IMR-90 (cell line): ENCODE data around the gene ZCCHC7. TPM values are rescaled to one million over a fixed set of nuclear protein-coding genes. Genes with fewer than 3 reads are reported as not detected.

Experiments
- ATAC-seq: fragments of 200-7000 bp; cut with Tn5 transposase; 2 replicates; pipeline ENCODE4 v1.9.1; 2020; ENCODE audit warnings: low read depth, mild to moderate bottlenecking, moderate library complexity
- BruUV-seq: library from RNA; stranded (reverse); fragments of 400-500 nt; replicated peaks from 2 replicates; lab custom pipeline; 2021; lab: Mats Ljungman, UMichigan
- CTCF ChIA-PET: fragments of 300-600 bp; formaldehyde crosslinking; extraction: SDS; loops from one replicate; lab custom pipeline; 2021; ENCODE audit warnings: antibody characterized with exemption; lab: Yijun Ruan, JAX
- POLR2A ChIA-PET: fragments of 300-600 bp; sonication (Branson Sonifier 250); formaldehyde crosslinking; loops from one replicate; lab custom pipeline; 2022; ENCODE audit warnings: antibody characterized with exemption; ENCODE audit not compliant: unreplicated experiment; lab: Charles Lee
- DNase-seq: peaks from one replicate; pipeline ENCODE4 v3.0.0; 2013
- H2AFZ ChIP-seq: replicated peaks from 2 replicates; pipeline ENCODE3; 2013; ENCODE audit warnings: low read length, mild to moderate bottlenecking; ENCODE audit not compliant: poor library complexity
- H2AK5ac ChIP-seq: 2 replicates; pipeline ENCODE4 v1.6.1; 2013; ENCODE audit warnings: low read depth, low read length, inconsistent platforms
- H2AK9ac ChIP-seq: replicated peaks from 2 replicates; pipeline ENCODE3; 2013; ENCODE audit warnings: mild to moderate bottlenecking, low read depth, low read length, moderate library complexity; ENCODE audit not compliant: poor library complexity
- H2BK120ac ChIP-seq: 2 replicates; pipeline ENCODE4 v1.6.1; 2013; ENCODE audit warnings: low read depth, low read length, inconsistent platforms
- H2BK15ac ChIP-seq: 3 replicates; pipeline ENCODE4 v1.6.1; 2013; ENCODE audit warnings: low read depth, low read length, inconsistent platforms
- H2BK20ac ChIP-seq: 2 replicates; pipeline ENCODE4 v1.6.1; 2013; ENCODE audit warnings: low read depth, mild to moderate bottlenecking, inconsistent platforms, low read length, moderate library complexity
- H2BK5ac ChIP-seq: 2 replicates; pipeline ENCODE4 v1.6.1; 2013; ENCODE audit warnings: mild to moderate bottlenecking, low read depth, low read length, inconsistent platforms; ENCODE audit not compliant: poor library complexity, severe bottlenecking
- H3K14ac ChIP-seq: replicated peaks from 2 replicates; pipeline ENCODE4 v1.6.1; 2013; ENCODE audit warnings: low read depth, low read length, inconsistent platforms
- H3K18ac ChIP-seq: 2 replicates; pipeline ENCODE4 v1.6.1; 2013; ENCODE audit warnings: low read depth, low read length, control low read depth
- H3K23ac ChIP-seq: 2 replicates; pipeline ENCODE4 v1.6.1; 2013; ENCODE audit warnings: low read depth, low read length, inconsistent platforms
- H3K27ac ChIP-seq: 2 replicates; pipeline ENCODE4 v1.5.1; 2013; ENCODE audit warnings: mild to moderate bottlenecking, control low read depth, low read length; ENCODE audit not compliant: insufficient read depth
- H3K27me3 ChIP-seq: 2 replicates; pipeline ENCODE4 v1.6.1; 2013; ENCODE audit warnings: low read length; ENCODE audit not compliant: control insufficient read depth, insufficient read depth
- H3K36me3 ChIP-seq: 2 replicates; pipeline ENCODE4 v1.6.1; 2013; ENCODE audit warnings: low read length, mixed read lengths; ENCODE audit not compliant: control insufficient read depth, insufficient read depth
- H3K4ac ChIP-seq: 2 replicates; pipeline ENCODE4 v1.6.1; 2013; ENCODE audit warnings: low read depth, low read length, inconsistent platforms
- H3K4me1 ChIP-seq: 2 replicates; pipeline ENCODE4 v1.6.1; 2013; ENCODE audit warnings: low read length, mixed read lengths; ENCODE audit not compliant: control insufficient read depth, insufficient read depth
- H3K4me2 ChIP-seq: 2 replicates; pipeline ENCODE4 v1.6.1; 2013; ENCODE audit warnings: low read depth, mild to moderate bottlenecking, control low read depth, low read length, moderate library complexity
- H3K4me3 ChIP-seq: 2 replicates; pipeline ENCODE4 v1.5.1; 2013; ENCODE audit warnings: low read depth, mild to moderate bottlenecking, control low read depth, low read length, moderate library complexity; ENCODE audit not compliant: insufficient read depth
- H3K56ac ChIP-seq: 2 replicates; pipeline ENCODE4 v1.6.1; 2013; ENCODE audit warnings: low read length, inconsistent platforms; ENCODE audit not compliant: insufficient read depth; ENCODE audit errors: extremely low read depth
- H3K79me1 ChIP-seq, 2 experiments: 2 replicates each; pipeline ENCODE4 v1.6.1; 2013; ENCODE audit warnings: low read length in 2 of 2, inconsistent platforms in 1 of 2, low read depth in 1 of 2
- H3K9ac ChIP-seq: 2 replicates; pipeline ENCODE4 v1.6.1; 2013; ENCODE audit warnings: low read depth, low read length, control low read depth
- H3K9me1 ChIP-seq: 2 replicates; pipeline ENCODE4 v1.6.1; 2013; ENCODE audit warnings: low read length, inconsistent platforms; ENCODE audit not compliant: insufficient read depth
- H3K9me3 ChIP-seq: 2 replicates; pipeline ENCODE4 v1.6.1; 2013; ENCODE audit warnings: low read length; ENCODE audit not compliant: control insufficient read depth, insufficient read depth
- H4K20me1 ChIP-seq: 2 replicates; pipeline ENCODE4 v1.6.1; 2013; ENCODE audit warnings: low read length, inconsistent platforms; ENCODE audit not compliant: insufficient read depth
- H4K5ac ChIP-seq: 2 replicates; pipeline ENCODE4 v1.6.1; 2013; ENCODE audit warnings: mild to moderate bottlenecking, low read depth, low read length, control low read depth
- H4K8ac ChIP-seq, 2 experiments: 2 replicates each; pipeline ENCODE4 v1.6.1; 2013; ENCODE audit warnings: low read depth in 2 of 2, low read length in 2 of 2, control low read depth in 1 of 2, inconsistent platforms in 1 of 2
- H4K91ac ChIP-seq: 2 replicates; pipeline ENCODE4 v1.6.1; 2013; ENCODE audit warnings: low read depth, low read length, inconsistent platforms; ENCODE audit not compliant: insufficient read depth
- CHD1 ChIP-seq: IDR thresholded peaks from 2 replicates; pipeline ENCODE4 v1.6.1; 2012; ENCODE audit warnings: low read depth, low read length, improper control_type of control experiment
- MAZ ChIP-seq: IDR thresholded peaks from 2 replicates; pipeline ENCODE4 v1.6.1; 2012; ENCODE audit warnings: low read depth, mild to moderate bottlenecking, low read length, improper control_type of control experiment, moderate library complexity, borderline replicate concordance
- NFE2L2 ChIP-seq: fragments of 150-350 bp; IDR thresholded peaks from 2 replicates; pipeline ENCODE4 v1.6.1; 2016; ENCODE audit warnings: low read depth, mild to moderate bottlenecking, low read length
- POLR2A ChIP-seq: IDR thresholded peaks from 2 replicates; pipeline ENCODE4 v1.6.1; 2012; ENCODE audit warnings: mild to moderate bottlenecking, low read depth, low read length
- RAD21 ChIP-seq: IDR thresholded peaks from 2 replicates; pipeline ENCODE4 v1.6.1; 2012; ENCODE audit warnings: low read length, improper control_type of control experiment
- RCOR1 ChIP-seq: IDR thresholded peaks from 2 replicates; pipeline ENCODE4 v1.6.1; 2012; ENCODE audit warnings: mild to moderate bottlenecking, low read length, improper control_type of control experiment; ENCODE audit not compliant: insufficient replicate concordance
- RFX5 ChIP-seq: IDR thresholded peaks from 2 replicates; pipeline ENCODE4 v1.8.0; 2012; ENCODE audit warnings: low read depth, mild to moderate bottlenecking, low read length, moderate library complexity
- SMC3 ChIP-seq: fragments of 150-350 bp; IDR thresholded peaks from 2 replicates; pipeline ENCODE4 v1.6.1; 2016; ENCODE audit warnings: low read depth, mild to moderate bottlenecking, antibody characterized with exemption, low read length, moderate library complexity
- dilution Hi-C: fragments of 300-500 bp; cut with HindIII; formaldehyde crosslinking; loops from one replicate; pipeline ENCODE4 v1.14.3; 2018; ENCODE audit warnings: low sequenced_read_pairs; ENCODE audit not compliant: unreplicated experiment
- in situ Hi-C: fragments of 300-500 bp; cut with MboI; formaldehyde crosslinking; loops from 3 replicates; pipeline ENCODE4 v1.14.3; 2019; ENCODE audit warnings: low sequenced_read_pairs, inconsistent platforms, mixed read lengths
- intact Hi-C: fragments of 100-400 bp; cut with micrococcal nuclease; formaldehyde crosslinking; loops from 2 replicates; pipeline ENCODE4 v1.10.0; 2022
- polyA plus RNA-seq, 3 experiments: library from polyadenylated mRNA; depleted of rRNA; stranded (reverse); fragments of >200 nt; gene quantifications; 2 replicates each; pipeline ENCODE4 v1.2.3, GENCODE V29; 2012; ENCODE audit warnings: low replicate concordance in 1 of 3
- total RNA-seq: library from RNA; depleted of rRNA; stranded (reverse); fragments of >200 nt; gene quantifications from 2 replicates; pipeline ENCODE4 v1.2.3, GENCODE V29; 2012
- TF ChIP-seq, protein P1 (sequence below): fragments of 150-350 bp; IDR thresholded peaks from 2 replicates; pipeline ENCODE4 v1.6.1; 2017; ENCODE audit warnings: mild to moderate bottlenecking, antibody characterized with exemption, low read length, low read depth
- TF ChIP-seq, protein P2 (sequence below): fragments of 150-350 bp; IDR thresholded peaks from 2 replicates; pipeline ENCODE4 v1.6.1; 2016; ENCODE audit warnings: low read depth, mild to moderate bottlenecking, low read length, moderate library complexity, borderline replicate concordance

ZCCHC7 gene
- total and polyA plus RNA-seq, 2 of the 4 experiments (the other 2 are of a cell fraction), result 13.6 to 28.7 TPM

DNA sequence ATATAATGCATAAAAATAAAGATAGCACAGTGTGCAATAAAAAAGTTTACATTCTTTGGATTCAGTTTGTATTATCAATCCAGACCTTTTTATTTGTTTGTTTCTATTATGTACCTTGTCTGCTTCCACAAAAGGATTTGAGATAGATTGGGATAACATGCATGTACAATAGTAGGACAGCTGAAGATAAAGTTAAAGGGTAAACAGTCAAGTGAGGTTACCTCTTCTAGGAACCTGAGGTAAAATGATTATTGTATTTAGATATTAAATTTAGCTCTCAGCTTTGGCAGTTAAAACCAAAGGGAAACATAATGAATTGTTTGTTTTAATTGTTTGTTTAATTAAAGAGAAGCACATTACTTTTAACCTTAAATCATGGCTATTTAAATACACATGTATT lies 81.7 kb downstream of the ZCCHC7 start:
- Histone ChIP-seq H3K9ac (no peak overlapping the region), H3K79me1 (peaks cover 17 to 37% of the 10 kb centered on the region in 2 experiments; a peak in 3 of 4 replicates), H2BK120ac (no peak overlapping the region), H3K4me2 (no peak overlapping the region), H2AK9ac (no peak overlapping the region), H3K14ac (no peak overlapping the region), H2AFZ (no peak overlapping the region), H4K5ac (no peak overlapping the region), H2BK5ac (no peak overlapping the region), H3K4me1 (peaks cover 5% of the 10 kb centered on the region), H4K8ac (no peak overlapping the region), H2AK5ac (no peak overlapping the region), H2BK20ac (no peak overlapping the region), H3K56ac (no peak overlapping the region), H3K4ac (no peak overlapping the region), H3K23ac (no peak overlapping the region), H3K27ac (no peak overlapping the region), H3K4me3 (no peak overlapping the region), H4K91ac (no peak overlapping the region), H3K36me3 (peaks cover 3% of the 10 kb centered on the region; the same call in 1 of the 2 replicates), H3K27me3 (no peaks in the 10 kb centered on the region), H3K9me1 (peaks cover 3% of the 10 kb centered on the region; the same call in 1 of the 2 replicates), H3K9me3 (no peaks in the 10 kb centered on the region), H2BK15ac (no peak overlapping the region), H3K18ac (no peak overlapping the region), H4K20me1 (peaks cover 12% of the 10 kb centered on the region)
- CTCF ChIA-PET, result no interaction called here
- intact Hi-C loops, result loop anchor here (10.0 kb wide), 1 partner anchor 53 kb away; no protein-coding TSS in a partner anchor
- in situ Hi-C loops, result no loop called here
- no peak for DNase-seq
- TF ChIP-seq CHD1, result no peak
- TF ChIP-seq POLR2A, result no peak
- TF ChIP-seq SMC3, result no peak
- TF ChIP-seq MAZ, result no peak
- no peak for TF ChIP-seq RAD21
- TF ChIP-seq, protein P1, sequence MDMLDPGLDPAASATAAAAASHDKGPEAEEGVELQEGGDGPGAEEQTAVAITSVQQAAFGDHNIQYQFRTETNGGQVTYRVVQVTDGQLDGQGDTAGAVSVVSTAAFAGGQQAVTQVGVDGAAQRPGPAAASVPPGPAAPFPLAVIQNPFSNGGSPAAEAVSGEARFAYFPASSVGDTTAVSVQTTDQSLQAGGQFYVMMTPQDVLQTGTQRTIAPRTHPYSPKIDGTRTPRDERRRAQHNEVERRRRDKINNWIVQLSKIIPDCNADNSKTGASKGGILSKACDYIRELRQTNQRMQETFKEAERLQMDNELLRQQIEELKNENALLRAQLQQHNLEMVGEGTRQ, result no peak
- TF ChIP-seq, protein P2, sequence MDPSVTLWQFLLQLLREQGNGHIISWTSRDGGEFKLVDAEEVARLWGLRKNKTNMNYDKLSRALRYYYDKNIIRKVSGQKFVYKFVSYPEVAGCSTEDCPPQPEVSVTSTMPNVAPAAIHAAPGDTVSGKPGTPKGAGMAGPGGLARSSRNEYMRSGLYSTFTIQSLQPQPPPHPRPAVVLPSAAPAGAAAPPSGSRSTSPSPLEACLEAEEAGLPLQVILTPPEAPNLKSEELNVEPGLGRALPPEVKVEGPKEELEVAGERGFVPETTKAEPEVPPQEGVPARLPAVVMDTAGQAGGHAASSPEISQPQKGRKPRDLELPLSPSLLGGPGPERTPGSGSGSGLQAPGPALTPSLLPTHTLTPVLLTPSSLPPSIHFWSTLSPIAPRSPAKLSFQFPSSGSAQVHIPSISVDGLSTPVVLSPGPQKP, result no peak
- TF ChIP-seq RCOR1, result no peak
- no peak for TF ChIP-seq NFE2L2
- no peak for TF ChIP-seq RFX5
- ATAC-seq, result no peak
- dilution Hi-C loops, result no loop called here
- POLR2A ChIA-PET, result no interaction called here
- BruUV-seq, result no TSS peak
